HG02943 (cell line): Measurements from ENCODE around the gene SCAF8.

Experiments
- ATAC-seq: cut with Tn5 transposase; IDR thresholded peaks from one replicate; pipeline ENCODE4 v1.9.1; 2021; ENCODE audit warnings: mild to moderate bottlenecking, low read depth, moderate library complexity; ENCODE audit not compliant: unreplicated experiment

The SCAF8 gene

GRCh38 chr6:154878871-154879491 is 145.8 kb downstream of the SCAF8 start:
- ATAC-seq, result no peak

GRCh38 chr6:154882107-154882506 is 148.9 kb downstream of the SCAF8 start:
- no peak for ATAC-seq
